PC-3 (cell line): ENCODE data around the gene ADAMTS9.

Experiments
- CTCF ChIP-seq: fragments of 300-600 bp; sonication (generic); conservative IDR thresholded peaks from 2 replicates; pipeline ENCODE4 v1.5.1; 2017; ENCODE audit warnings: antibody characterized with exemption, low read depth, mild to moderate bottlenecking, low read length
- EZH2 ChIP-seq: fragments of 300-600 bp; sonication (generic); IDR thresholded peaks from one replicate; pipeline ENCODE4 v1.6.1; 2017; ENCODE audit warnings: antibody characterized with exemption, mild to moderate bottlenecking, low read length; ENCODE audit not compliant: unreplicated experiment

- TF ChIP-seq CTCF: no peak
- no peak for TF ChIP-seq EZH2
Measured at GRCh38 chr3:64717411-64717810, 29.6 kb upstream of the ADAMTS9 start.
